Motor neuron (in vitro differentiated cells): ENCODE measurements around the gene SLC5A3. TPM values are rescaled to one million over a fixed set of nuclear protein-coding genes. Genes with fewer than 3 reads are reported as not detected.

Source experiments
- ATAC-seq, 8 experiments: fragments of 200-7000 bp; cut with Tn5 transposase; replicated peaks in 6 of 8; 2 replicates each; pipeline ENCODE4 v1.8.0; 2021; ENCODE audit warnings: mild to moderate bottlenecking in 8 of 8, moderate library complexity in 8 of 8
- H3K27ac ChIP-seq, 2 donors: fragments of 250-450 bp; sonication (Bioruptor Pico); 2 replicates each; pipeline ENCODE4 v1.9.0; 2021; ENCODE audit warnings: antibody characterized with exemption in 2 of 2, mild to moderate bottlenecking in 2 of 2, moderate library complexity in 1 of 2
- H3K4me1 ChIP-seq, 2 donors: fragments of 250-450 bp; sonication (Bioruptor Pico); replicated peaks in 1 of 2; 2 replicates each; pipeline ENCODE4 v1.6.1; 2021; ENCODE audit warnings: antibody characterized with exemption in 2 of 2, mild to moderate bottlenecking in 2 of 2, moderate library complexity in 1 of 2
- H3K4me3 ChIP-seq, 5 donors: fragments of 250-450 bp; sonication (Bioruptor Pico); 2 replicates each; pipeline ENCODE4 v1.9.0; 2021; ENCODE audit warnings: antibody characterized with exemption in 5 of 5, mild to moderate bottlenecking in 5 of 5, moderate library complexity in 4 of 5
- WGBS, 10 experiments: fragments of 450-650 bp; shearing (Covaris generic); methylation state at CpG; one replicate each; pipeline ENCODE4 v1.0.0; 2022; 5-methylcytosine and 5-hydroxymethylcytosine counted together
- in situ Hi-C, 9 experiments: fragments of 400-800 bp; cut with MboI; loops; one replicate each; pipeline ENCODE4 v1.15.0; 2021; ENCODE audit warnings: low sequenced_read_pairs in 9 of 9, low pct_unique_long_range_greater_than_20kb in 2 of 9; ENCODE audit not compliant: unreplicated experiment in 9 of 9
- total RNA-seq, 8 experiments: library from RNA; unstranded; fragments of 300-600 nt; gene quantifications; 2 replicates each; pipeline versions ENCODE4 v1.2.3 to v1.2.4, GENCODE V29; 2022

The SLC5A3 gene
- total RNA-seq, 8 experiments from 2014 or later, result 14.2 to 25.7 (median 19.9) TPM

GRCh38 chr21:34091607-34092006 is 18.2 kb downstream of the SLC5A3 start:
- H3K27ac ChIP-seq, result no peak overlapping the region
- no peak for ATAC-seq
- WGBS, 10 experiments, result 90 to 100% (median 100%) methylated on average over 1 to 2 of the region's 2 CpGs
- no peak overlapping the region for H3K4me3 ChIP-seq
- H3K4me1 ChIP-seq, result peaks cover 9 to 11% of the 10 kb centered on the region in 2 donors
- in situ Hi-C loops, result loop anchor here in 1 of 9 experiments (25.0 kb wide), 1 partner anchor 96 kb away; no protein-coding TSS in a partner anchor

- in situ Hi-C loops, result loop anchor here in 1 of 9 experiments (25.0 kb wide), 1 partner anchor 95 kb away; no protein-coding TSS in a partner anchor
- no peak overlapping the region for H3K27ac ChIP-seq
- ATAC-seq, result peak in 5 of 8 experiments; percentile 36 to 85 (median 47)
- 50 to 100% (median 73%) methylated on average over 1 to 6 of the region's 6 CpGs; no CpG with 5 or more reads in 2 of the 10 experiments for WGBS, 10 experiments
- H3K4me3 ChIP-seq, result no peak overlapping the region
- peaks cover 9 to 11% of the 10 kb centered on the region in 2 donors for H3K4me1 ChIP-seq
Measured at GRCh38 chr21:34092262-34092921, 19.0 kb downstream of the SLC5A3 start.

GRCh38 chr21:34093083-34093482 is 19.7 kb downstream of the SLC5A3 start:
- H3K4me3 ChIP-seq, result no peak overlapping the region
- ATAC-seq, result no peak
- in situ Hi-C loops, result loop anchor here in 1 of 9 experiments (25.0 kb wide), 1 partner anchor 94 kb away; no protein-coding TSS in a partner anchor
- 63 to 100% (median 90%) methylated on average over 1 to 3 of the region's 3 CpGs for WGBS, 10 experiments
- peaks cover 9 to 11% of the 10 kb centered on the region in 2 donors for H3K4me1 ChIP-seq
- H3K27ac ChIP-seq, result no peak overlapping the region

- peaks cover 9 to 11% of the 10 kb centered on the region in 2 donors for H3K4me1 ChIP-seq
Measured at GRCh38 chr21:34094949-34095348, 21.6 kb downstream of the SLC5A3 start.

GRCh38 chr21:34097442-34097841 is 24.1 kb downstream of the SLC5A3 start:
- 88 to 100% (median 100%) methylated on average over 1 to 2 of the region's 2 CpGs for WGBS, 10 experiments
- Histone ChIP-seq H3K4me1 (peaks cover 9 to 10% of the 10 kb centered on the region in 2 donors), H3K27ac (no peak overlapping the region), H3K4me3 (no peak overlapping the region)
- in situ Hi-C loops, result loop anchor here in 1 of 9 experiments (25.0 kb wide), 1 partner anchor 90 kb away; no protein-coding TSS in a partner anchor
- peak in 1 of 8 experiments; percentile 58 for ATAC-seq

More at GRCh38 chr21:34094949-34095348, 21.6 kb downstream of the SLC5A3 start:
- no peak overlapping the region for H3K4me3 ChIP-seq
- no peak overlapping the region for H3K27ac ChIP-seq
- ATAC-seq, result no peak
- WGBS, 10 experiments, result 86 to 100% (median 97%) methylated on average over 1 to 7 of the region's 7 CpGs; no CpG with 5 or more reads in 2 of the 10 experiments
- in situ Hi-C loops, result loop anchor here in 1 of 9 experiments (25.0 kb wide), 1 partner anchor 92 kb away; no protein-coding TSS in a partner anchor

GRCh38 chr21:34100337-34100736 is 27.0 kb downstream of the SLC5A3 start:
- WGBS, 10 experiments, result 0 to 100% (median 15%) methylated on average over 1 to 2 of the region's 2 CpGs; no CpG with 5 or more reads in 2 of the 10 experiments
- peaks cover 0 to 6% of the 10 kb centered on the region in 2 donors for H3K4me1 ChIP-seq
- no peak overlapping the region for H3K27ac ChIP-seq
- no peak overlapping the region for H3K4me3 ChIP-seq
- ATAC-seq, result no peak
- in situ Hi-C loops, result no loop called here

- WGBS, 10 experiments, result 14 to 100% (median 80%) methylated on average over 1 to 4 of the region's 4 CpGs; no CpG with 5 or more reads in 1 of the 10 experiments
- Histone ChIP-seq H3K27ac (no peak overlapping the region), H3K4me1 (peaks cover 0 to 6% of the 10 kb centered on the region in 2 donors), H3K4me3 (no peak overlapping the region)
- peak in 5 of 8 experiments; percentile 18 to 79 (median 54) for ATAC-seq
- in situ Hi-C loops, result no loop called here
Measured at GRCh38 chr21:34100790-34101189, 27.4 kb downstream of the SLC5A3 start.

- in situ Hi-C loops, result no loop called here
- H3K4me1 ChIP-seq, result peaks cover 0 to 3% of the 10 kb centered on the region in 2 donors
- no peak overlapping the region for H3K27ac ChIP-seq
Measured at GRCh38 chr21:34105947-34106541, 32.7 kb downstream of the SLC5A3 start.

GRCh38 chr21:34107606-34108005 is 34.2 kb downstream of the SLC5A3 start:
- no peak overlapping the region for H3K27ac ChIP-seq
- in situ Hi-C loops, result no loop called here
- no peak overlapping the region for H3K4me3 ChIP-seq
- 40 to 100% (median 80%) methylated on average over 1 of the region's 1 CpG; no CpG with 5 or more reads in 1 of the 10 experiments for WGBS, 10 experiments
- H3K4me1 ChIP-seq, result peaks cover 0 to 3% of the 10 kb centered on the region in 2 donors
- ATAC-seq, result no peak

More at GRCh38 chr21:34105947-34106541, 32.7 kb downstream of the SLC5A3 start:
- H3K4me3 ChIP-seq, result no peak overlapping the region
- ATAC-seq, result peak in 1 of 8 experiments; percentile 27

- 87 to 97% (median 94%) methylated on average over 3 to 7 of the region's 7 CpGs for WGBS, 10 experiments
- H3K27ac ChIP-seq, result no peak overlapping the region
- peaks cover 0 to 7% of the 10 kb centered on the region in 2 donors for H3K4me1 ChIP-seq
- in situ Hi-C loops, result no loop called here
- no peak overlapping the region for H3K4me3 ChIP-seq
- ATAC-seq, result no peak
Measured at GRCh38 chr21:34109075-34109474, 35.7 kb downstream of the SLC5A3 start.

GRCh38 chr21:34110594-34111202 is 37.3 kb downstream of the SLC5A3 start:
- Histone ChIP-seq H3K27ac (no peak overlapping the region), H3K4me1 (peaks cover 0 to 8% of the 10 kb centered on the region in 2 donors), H3K4me3 (no peak overlapping the region)
- no peak for ATAC-seq
- in situ Hi-C loops, result no loop called here
- WGBS, 10 experiments, result 88 to 100% (median 96%) methylated on average over 2 to 6 of the region's 8 CpGs

GRCh38 chr21:34112316-34113033 is 39.1 kb downstream of the SLC5A3 start:
- no peak overlapping the region for H3K27ac ChIP-seq
- H3K4me1 ChIP-seq, result peaks cover 0 to 8% of the 10 kb centered on the region in 2 donors
- in situ Hi-C loops, result no loop called here
- ATAC-seq, result no peak
- no peak overlapping the region for H3K4me3 ChIP-seq
- 83 to 100% (median 98%) methylated on average over 1 to 6 of the region's 6 CpGs for WGBS, 10 experiments
